HG03520 (cell line): ENCODE measurements around the gene MPPED2.
"Not testable (repeated sequence)": the region's sequence is repeated elsewhere in the genome, so short reads cannot be mapped to it uniquely, and the experiment has no call there.

Experiments used
- ATAC-seq: cut with Tn5 transposase; IDR thresholded peaks from one replicate; pipeline ENCODE4 v1.9.1; 2021; ENCODE audit warnings: mild to moderate bottlenecking, moderate library complexity; ENCODE audit not compliant: unreplicated experiment

Gene MPPED2

DNA sequence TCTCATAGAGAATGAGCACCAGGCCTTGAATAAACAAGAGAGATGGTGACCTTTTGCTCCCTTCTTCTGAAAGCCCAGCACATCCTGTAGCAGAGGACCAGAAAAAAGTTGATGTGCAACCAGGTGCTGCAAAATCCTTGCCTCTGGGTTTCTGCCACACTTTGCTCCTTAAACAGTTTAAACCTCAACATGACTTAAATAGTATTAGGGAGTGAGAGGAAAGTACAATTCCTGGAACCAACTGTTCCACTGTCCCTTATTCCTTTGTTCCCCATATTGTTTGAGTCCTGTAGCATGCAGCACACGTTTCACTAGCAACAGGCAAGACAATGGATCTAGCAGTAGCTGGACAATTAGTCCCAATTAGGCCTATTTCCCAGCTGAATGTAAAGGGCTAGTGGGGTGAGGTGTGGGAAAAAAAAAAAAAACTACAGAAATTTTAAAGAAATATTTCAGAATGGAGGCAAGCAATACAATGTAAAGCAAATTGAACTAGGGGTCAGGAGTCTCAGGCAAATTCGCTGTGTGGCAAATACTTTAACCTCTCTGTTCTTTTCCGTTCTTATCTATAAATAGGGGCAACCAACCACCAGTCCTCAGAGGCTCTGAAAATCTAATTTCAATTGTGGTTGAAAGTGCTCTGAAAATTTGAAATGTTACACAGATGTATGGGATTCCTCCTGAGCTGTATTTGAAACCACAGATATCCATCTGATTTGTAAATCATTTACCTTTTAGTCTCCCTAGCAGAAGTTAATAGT lies 6.6 kb downstream of the MPPED2 start:
- no peak for ATAC-seq

- no peak for ATAC-seq
Observed at GRCh38 chr11:30578406-30578805, 7.7 kb downstream of the MPPED2 start.

- ATAC-seq: no peak
Observed at GRCh38 chr11:30573951-30574350, 12.2 kb downstream of the MPPED2 start.

- no peak for ATAC-seq
Observed at GRCh38 chr11:30568931-30569330, 17.2 kb downstream of the MPPED2 start.

GRCh38 chr11:30567644-30568043 lies 18.5 kb downstream of the MPPED2 start:
- ATAC-seq: no peak

DNA sequence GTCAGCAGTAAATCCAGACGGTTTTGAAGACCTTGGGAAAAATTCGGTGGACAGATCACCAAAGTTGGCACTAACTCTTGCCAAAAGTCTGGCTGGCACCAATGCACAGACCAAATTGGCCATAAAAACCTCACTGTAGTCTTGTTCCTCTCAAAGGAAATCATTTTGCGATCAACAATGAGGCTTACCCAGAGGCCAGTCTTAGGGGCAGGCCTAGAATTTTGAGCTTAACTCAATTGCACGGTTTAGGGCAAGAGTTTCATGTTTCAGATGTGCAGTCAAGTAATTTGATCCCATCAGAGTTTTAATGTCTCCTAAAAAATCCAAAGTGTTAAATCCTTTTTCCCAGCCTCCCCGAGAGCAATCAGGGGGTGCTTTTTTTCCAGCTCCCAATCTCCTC lies 19.0 kb downstream of the MPPED2 start:
- ATAC-seq: no peak

DNA sequence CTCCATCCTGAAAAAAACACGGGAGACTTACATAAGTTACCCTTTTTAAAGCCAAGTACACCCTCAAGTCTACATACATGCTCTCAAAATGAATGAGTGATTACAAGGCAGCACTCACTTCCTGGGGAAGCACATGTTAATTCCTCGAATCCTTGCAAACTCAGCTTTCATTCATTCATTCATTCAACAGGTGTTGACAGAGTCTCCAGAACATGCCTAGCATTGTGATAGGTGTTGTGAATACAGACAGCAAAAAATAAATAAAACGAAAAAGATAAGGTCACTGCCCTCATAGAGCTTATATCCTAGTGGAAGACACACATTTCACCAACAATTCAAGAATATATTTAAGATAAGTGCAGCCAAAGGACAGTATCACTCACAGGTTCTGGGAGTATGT lies 19.7 kb downstream of the MPPED2 start:
- no peak for ATAC-seq

DNA sequence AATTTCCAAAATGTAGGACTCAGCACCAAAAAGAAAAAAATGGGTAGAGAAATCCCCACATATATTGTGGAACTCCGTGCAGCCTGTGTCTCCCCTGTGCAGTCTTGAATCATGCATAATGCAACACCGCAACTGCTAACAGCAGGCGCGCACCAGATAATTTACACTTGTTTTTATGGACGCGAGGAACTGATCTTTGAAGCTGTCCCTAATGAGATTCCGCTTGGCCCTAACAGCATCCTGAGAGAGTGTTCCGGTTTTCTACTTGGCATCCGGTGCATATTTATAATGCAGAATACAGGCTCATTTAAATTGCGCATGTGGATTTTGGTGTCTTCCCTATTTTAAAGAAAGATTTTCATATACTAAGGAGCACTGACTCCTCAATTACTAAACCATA lies 21.1 kb downstream of the MPPED2 start:
- no peak for ATAC-seq

- ATAC-seq: no peak
Observed at GRCh38 chr11:30561691-30562415, 24.3 kb downstream of the MPPED2 start.

GRCh38 chr11:30560206-30561106 lies 25.7 kb downstream of the MPPED2 start:
- no peak for ATAC-seq

- ATAC-seq: no peak
Observed at GRCh38 chr11:30559004-30559403, 27.1 kb downstream of the MPPED2 start.

DNA sequence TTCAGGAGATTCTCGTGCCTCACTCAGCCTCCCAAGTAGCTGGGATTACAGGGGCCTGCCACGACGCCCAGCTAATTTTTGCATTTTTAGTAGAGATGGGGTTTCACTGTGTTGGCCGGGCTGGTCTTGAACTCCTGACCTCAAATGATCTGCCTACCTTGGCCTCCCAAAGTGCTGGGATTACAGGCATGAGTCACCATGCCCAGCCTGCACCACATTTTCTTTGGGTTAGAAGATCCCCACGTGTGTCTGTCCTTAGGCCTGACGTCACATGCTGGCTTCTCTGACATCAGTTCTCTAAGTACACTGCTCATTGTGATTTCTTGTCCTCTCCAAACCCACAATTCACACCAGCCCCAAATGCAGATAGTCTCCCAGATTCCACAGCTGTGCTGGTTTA lies 31.6 kb downstream of the MPPED2 start:
- ATAC-seq: not testable (repeated sequence)

DNA sequence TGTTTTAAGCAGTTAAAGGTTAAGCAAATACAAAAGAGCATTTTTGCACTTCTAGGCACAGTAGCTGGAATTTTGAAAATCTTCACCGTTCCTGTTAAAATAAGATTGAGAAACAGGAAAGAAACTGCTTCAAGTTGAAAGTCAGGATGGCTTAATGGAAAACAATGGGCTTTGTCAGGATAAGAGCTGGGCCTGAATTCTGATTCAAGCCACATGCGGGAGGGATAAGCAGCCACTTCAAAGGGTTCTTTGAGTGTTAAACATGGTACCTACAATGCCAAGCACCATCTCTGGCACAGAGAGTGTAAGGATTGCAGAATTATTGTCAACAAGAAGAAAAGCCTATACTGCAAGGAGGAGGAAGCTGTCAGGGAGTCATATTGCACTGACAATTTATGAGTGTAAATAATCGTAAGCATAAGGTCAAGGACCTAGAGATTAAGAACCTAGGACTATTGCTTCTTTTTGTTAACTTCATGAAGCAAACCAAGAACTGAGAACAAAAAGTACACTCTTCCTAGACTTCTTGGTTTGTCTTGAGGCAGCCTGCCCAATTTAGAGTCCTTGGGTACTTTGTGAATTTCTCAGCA lies 32.5 kb downstream of the MPPED2 start:
- no peak for ATAC-seq

GRCh38 chr11:30552839-30553238 lies 33.3 kb downstream of the MPPED2 start:
- ATAC-seq: no peak

DNA sequence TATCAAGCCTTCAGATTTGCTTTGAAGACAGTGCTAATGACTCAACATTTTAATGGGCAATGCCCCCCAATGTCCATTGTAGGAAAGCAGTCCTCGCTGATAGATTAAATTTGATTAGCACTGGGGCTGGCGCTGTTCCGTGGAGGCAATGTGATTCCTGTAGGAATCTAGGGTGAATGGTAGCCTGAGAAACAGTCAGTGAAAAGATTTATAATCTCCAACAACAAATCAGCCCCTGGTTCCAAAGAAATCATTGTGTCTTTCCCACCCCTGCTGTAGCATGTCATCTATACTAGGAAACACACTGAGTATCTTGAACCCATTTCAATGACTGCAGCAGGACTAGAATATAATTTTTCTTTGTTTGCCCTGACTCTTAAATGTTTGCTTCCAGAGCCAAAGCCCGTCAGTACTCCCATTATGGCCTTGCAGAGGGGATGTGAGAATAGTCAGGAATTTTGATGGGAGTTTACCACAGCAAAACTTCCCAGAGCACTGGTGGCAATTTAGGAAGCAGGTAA lies 36.1 kb downstream of the MPPED2 start:
- no peak for ATAC-seq

GRCh38 chr11:30549565-30549964 lies 36.6 kb downstream of the MPPED2 start:
- ATAC-seq: no peak

GRCh38 chr11:30546334-30546733 lies 39.8 kb downstream of the MPPED2 start:
- no peak for ATAC-seq

- no peak for ATAC-seq
Observed at GRCh38 chr11:30545507-30545906, 40.6 kb downstream of the MPPED2 start.

- no peak for ATAC-seq
Observed at GRCh38 chr11:30543066-30543465, 43.1 kb downstream of the MPPED2 start.

DNA sequence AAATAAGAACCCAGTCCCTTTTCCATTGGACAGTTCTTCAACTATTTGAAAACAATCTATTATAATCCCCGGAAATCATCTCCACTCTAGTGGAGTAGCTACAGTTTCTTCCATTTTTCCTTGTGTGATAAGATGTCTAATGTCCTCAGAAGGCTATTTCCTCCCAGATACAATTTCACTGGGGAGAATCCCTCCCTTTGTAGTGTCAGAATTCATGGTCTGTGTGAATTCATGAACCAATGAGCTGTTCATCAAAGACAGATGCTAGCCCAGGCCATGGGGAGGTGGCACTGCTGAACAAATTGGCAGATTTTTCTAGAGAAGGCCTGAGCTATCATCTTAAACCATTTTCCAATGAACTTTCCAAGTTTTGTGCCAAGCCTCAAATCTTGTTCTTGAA lies 45.4 kb downstream of the MPPED2 start:
- ATAC-seq: no peak

GRCh38 chr11:30538251-30538650 lies 47.9 kb downstream of the MPPED2 start:
- no peak for ATAC-seq
